ENCODE data around the gene ATP2A3.
"Not testable (repeated sequence)": the region's sequence is repeated elsewhere in the genome, so short reads cannot be mapped to it uniquely, and the experiment has no call there.

Gene ATP2A3

GRCh38 chr17:4001048-4001590, 36.9 kb upstream of the ATP2A3 start:
- no peak overlapping the region for H3K4me3 ChIP-seq (ENCODE audit: low read length)
- peak; percentile 28 for DNase-seq (ENCODE audit: low read depth)
- TF ChIP-seq CTCF (conservative IDR thresholded peaks at IDR 0.05; ENCODE audit: low read length), result no peak

GRCh38 chr17:3998436-3998835, 34.2 kb upstream of the ATP2A3 start:
- no peak overlapping the region for H3K4me3 ChIP-seq (ENCODE audit: low read length)
- TF ChIP-seq CTCF (conservative IDR thresholded peaks at IDR 0.05; ENCODE audit: low read length), result no peak
- DNase-seq (ENCODE audit: low read depth), result no peak

GRCh38 chr17:3995067-3995466, 30.8 kb upstream of the ATP2A3 start:
- no peak for DNase-seq (ENCODE audit: low read depth)
- no peak overlapping the region for H3K4me3 ChIP-seq (ENCODE audit: low read length)
- TF ChIP-seq CTCF (conservative IDR thresholded peaks at IDR 0.05; ENCODE audit: low read length), result no peak

GRCh38 chr17:3994221-3994576, 30.0 kb upstream of the ATP2A3 start:
- TF ChIP-seq CTCF (conservative IDR thresholded peaks at IDR 0.05; ENCODE audit: low read length), result no peak
- H3K4me3 ChIP-seq (ENCODE audit: low read length), result no peak overlapping the region
- DNase-seq (ENCODE audit: low read depth), result no peak

GRCh38 chr17:3993493-3994220, 29.4 kb upstream of the ATP2A3 start:
- TF ChIP-seq CTCF (conservative IDR thresholded peaks at IDR 0.05; ENCODE audit: low read length), result no peak
- H3K4me3 ChIP-seq (ENCODE audit: low read length), result no peak overlapping the region
- DNase-seq (ENCODE audit: low read depth), result no peak

- no peak overlapping the region for H3K4me3 ChIP-seq (ENCODE audit: low read length)
- no peak for DNase-seq (ENCODE audit: low read depth)
- TF ChIP-seq CTCF (conservative IDR thresholded peaks at IDR 0.05; ENCODE audit: low read length), result no peak
Observed at GRCh38 chr17:3992370-3992769, 28.1 kb upstream of the ATP2A3 start.

- DNase-seq (ENCODE audit: low read depth); H3K4me3 ChIP-seq (ENCODE audit: low read length): not testable (repeated sequence)
Observed at GRCh38 chr17:3991699-3992098, 27.5 kb upstream of the ATP2A3 start.
